IPS DF 6.9 (cell line): Measurements from ENCODE around the gene MAGEB3.

ENCODE experiments used
- DNase-seq: peaks from one replicate; pipeline ENCODE4 v3.0.0-alpha.2; 2013; ENCODE audit warnings: low read depth, low spot score
- H3K27ac ChIP-seq: one replicate; pipeline ENCODE4 v1.5.1; 2013; ENCODE audit warnings: low read length, control low read depth
- H3K27me3 ChIP-seq: 2 replicates; pipeline ENCODE4 v1.6.1; 2013; ENCODE audit warnings: mild to moderate bottlenecking, low read length; ENCODE audit not compliant: control insufficient read depth, insufficient read depth
- H3K36me3 ChIP-seq: 2 replicates; pipeline ENCODE4 v1.6.1; 2013; ENCODE audit warnings: low read length; ENCODE audit not compliant: control insufficient read depth, insufficient read depth
- H3K4me1 ChIP-seq: 2 replicates; pipeline ENCODE4 v1.6.1; 2013; ENCODE audit warnings: low read length; ENCODE audit not compliant: control insufficient read depth, insufficient read depth
- H3K4me3 ChIP-seq: 2 replicates; pipeline ENCODE4 v1.5.1; 2013; ENCODE audit warnings: mild to moderate bottlenecking, low read length
- H3K9me3 ChIP-seq: 2 replicates; pipeline ENCODE4 v1.6.1; 2013; ENCODE audit warnings: low read length, inconsistent platforms; ENCODE audit not compliant: control insufficient read depth, insufficient read depth
- WGBS: extraction: QIAGEN DNeasy Blood & Tissue Kit; methylation state at CpG from one replicate; pipeline ENCODE4 v1.1.7; 2013; ENCODE audit warnings: mixed read lengths, missing lambda C conversion rate; ENCODE audit not compliant: insufficient read length, insufficient coverage; 5-methylcytosine and 5-hydroxymethylcytosine counted together

Gene MAGEB3

DNA sequence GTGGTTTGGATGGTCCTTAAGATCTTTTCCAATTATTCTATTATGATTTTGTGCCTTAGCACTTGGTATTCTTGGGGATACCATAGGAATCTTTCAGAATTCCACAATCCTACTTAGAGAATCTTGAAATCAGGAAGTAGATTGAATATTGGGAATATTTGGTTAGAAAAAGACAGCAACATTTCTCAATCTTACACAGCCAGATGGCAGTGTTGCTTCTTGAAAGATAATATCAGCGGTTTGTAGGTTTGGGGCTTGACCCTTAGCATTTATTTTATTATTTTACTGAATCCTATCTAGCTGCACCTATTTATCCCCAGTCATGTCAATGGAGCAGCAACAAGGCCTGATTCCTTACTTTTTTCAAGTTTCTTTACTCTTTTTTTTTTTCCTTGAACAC, 45.0 kb downstream of the MAGEB3 start:
- Histone ChIP-seq H3K4me1 (no peaks in the 10 kb centered on the region), H3K9me3 (no peaks in the 10 kb centered on the region), H3K4me3 (no peak overlapping the region), H3K36me3 (no peaks in the 10 kb centered on the region), H3K27me3 (no peaks in the 10 kb centered on the region), H3K27ac (no peak overlapping the region)
- DNase-seq: peak; percentile 0
- no CpG with 5 or more reads among the region's 1 CpG for WGBS

DNA sequence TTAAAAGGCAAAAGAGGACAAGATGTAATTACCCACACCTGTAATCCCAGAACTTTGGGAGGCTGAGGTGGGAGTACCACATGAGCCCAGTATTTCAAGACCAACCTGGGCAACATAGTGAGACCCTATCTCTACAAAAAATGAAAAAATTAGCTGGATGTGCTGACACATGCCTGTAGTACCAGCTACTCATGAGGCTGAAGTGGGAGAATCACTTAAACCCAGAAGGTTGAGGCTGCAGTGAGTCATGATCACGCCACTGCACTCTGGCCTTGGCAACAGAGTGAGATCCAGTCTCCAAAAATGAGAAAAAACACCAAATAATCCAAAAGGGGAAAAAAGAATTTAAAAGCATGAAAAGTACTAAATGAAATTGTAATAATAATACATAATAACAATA, 47.9 kb downstream of the MAGEB3 start:
- H3K36me3 ChIP-seq: no peaks in the 10 kb centered on the region
- H3K9me3 ChIP-seq: no peaks in the 10 kb centered on the region
- no peak overlapping the region for H3K4me3 ChIP-seq
- no peak for DNase-seq
- H3K27me3 ChIP-seq: no peaks in the 10 kb centered on the region
- H3K4me1 ChIP-seq: no peaks in the 10 kb centered on the region
- WGBS: no CpG with 5 or more reads among the region's 1 CpG
- no peak overlapping the region for H3K27ac ChIP-seq

DNA sequence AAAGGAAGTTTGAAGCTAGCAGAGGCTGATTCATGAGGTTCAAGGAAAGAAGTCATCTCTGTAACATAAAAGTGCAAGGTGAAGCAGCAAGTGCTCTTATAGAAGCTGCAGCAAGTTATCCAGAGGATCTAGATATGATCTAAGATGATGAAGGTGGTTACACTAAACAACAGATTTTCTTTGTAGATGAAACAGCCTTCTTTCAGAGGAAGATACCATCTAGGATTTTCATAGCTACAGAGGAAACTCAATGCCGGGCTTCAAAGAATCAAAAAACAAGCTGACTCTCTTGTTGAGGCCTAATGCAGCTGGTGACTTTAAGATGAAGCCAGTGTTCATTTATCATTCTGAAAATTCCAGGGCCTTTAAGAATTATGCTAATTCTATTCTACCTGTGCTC, 50.0 kb downstream of the MAGEB3 start:
- Histone ChIP-seq H3K36me3 (no peaks in the 10 kb centered on the region), H3K4me3 (no peak overlapping the region), H3K27ac (no peak overlapping the region), H3K4me1 (no peaks in the 10 kb centered on the region), H3K9me3 (no peaks in the 10 kb centered on the region), H3K27me3 (no peaks in the 10 kb centered on the region)
- WGBS: no CpG with 5 or more reads among the region's 1 CpG
- DNase-seq: no peak

DNA sequence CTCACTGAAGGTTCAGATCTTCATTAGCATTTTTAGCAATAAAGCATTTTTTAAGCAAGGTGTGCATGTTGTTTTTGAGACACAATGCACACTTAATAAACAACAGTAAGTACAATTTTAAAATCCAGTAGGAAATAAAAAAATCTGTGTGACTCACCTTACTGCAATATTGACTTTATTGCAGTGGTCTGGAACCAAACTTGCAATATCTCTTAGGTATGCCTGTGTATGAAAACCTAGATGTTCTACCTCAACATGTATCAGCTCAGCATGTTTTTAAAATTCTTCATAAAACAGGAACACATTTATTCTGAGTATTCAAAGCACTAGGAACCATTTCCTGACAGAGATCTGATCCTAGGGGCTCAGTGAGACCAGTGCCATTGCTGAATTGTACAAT, 52.1 kb downstream of the MAGEB3 start:
- H3K9me3 ChIP-seq: no peaks in the 10 kb centered on the region
- no peak for DNase-seq
- H3K27me3 ChIP-seq: no peaks in the 10 kb centered on the region
- H3K27ac ChIP-seq: no peak overlapping the region
- H3K36me3 ChIP-seq: no peaks in the 10 kb centered on the region
- no peaks in the 10 kb centered on the region for H3K4me1 ChIP-seq
- no peak overlapping the region for H3K4me3 ChIP-seq

DNA sequence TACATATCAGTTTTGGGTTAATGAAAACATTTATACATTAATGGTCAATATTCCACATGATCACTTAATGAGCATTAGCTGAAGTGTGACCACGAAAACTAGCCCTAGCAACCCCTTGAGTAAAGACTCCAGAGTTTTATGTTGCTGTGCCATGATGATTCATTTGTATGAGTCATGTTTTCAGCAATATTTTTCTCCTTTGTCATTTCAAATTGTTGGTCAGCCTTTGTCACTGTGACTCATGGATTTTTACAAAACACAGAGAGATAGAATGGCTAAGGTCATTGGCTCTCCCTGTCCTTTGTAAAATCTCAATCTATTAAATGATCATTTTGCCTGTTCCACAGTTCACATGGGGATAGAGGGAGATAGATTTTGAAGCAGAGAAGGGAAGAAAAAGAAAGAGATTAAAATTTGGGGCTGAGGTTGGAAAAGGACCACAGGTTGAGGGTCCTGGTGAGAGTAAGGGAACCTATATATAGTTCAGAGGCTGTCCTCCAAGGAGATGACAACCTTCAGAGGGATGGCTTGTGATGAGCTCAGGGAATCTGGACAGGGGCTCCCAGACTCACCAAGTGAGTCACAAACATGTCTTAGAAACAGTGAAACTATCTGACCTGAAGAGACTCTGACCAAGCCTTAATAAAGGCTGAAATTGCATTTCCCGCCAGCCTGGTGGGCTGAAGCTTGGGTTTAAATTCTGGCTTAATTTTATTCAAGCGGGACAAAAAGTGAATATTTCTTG, 53.2 kb downstream of the MAGEB3 start:
- Histone ChIP-seq H3K27ac (no peak overlapping the region), H3K36me3 (no peaks in the 10 kb centered on the region), H3K4me1 (no peaks in the 10 kb centered on the region), H3K9me3 (no peaks in the 10 kb centered on the region), H3K27me3 (no peaks in the 10 kb centered on the region), H3K4me3 (no peak overlapping the region)
- WGBS: no CpG with 5 or more reads among the region's 3 CpGs
- no peak for DNase-seq
